ENCODE measurements around the gene TNN.

DNA sequence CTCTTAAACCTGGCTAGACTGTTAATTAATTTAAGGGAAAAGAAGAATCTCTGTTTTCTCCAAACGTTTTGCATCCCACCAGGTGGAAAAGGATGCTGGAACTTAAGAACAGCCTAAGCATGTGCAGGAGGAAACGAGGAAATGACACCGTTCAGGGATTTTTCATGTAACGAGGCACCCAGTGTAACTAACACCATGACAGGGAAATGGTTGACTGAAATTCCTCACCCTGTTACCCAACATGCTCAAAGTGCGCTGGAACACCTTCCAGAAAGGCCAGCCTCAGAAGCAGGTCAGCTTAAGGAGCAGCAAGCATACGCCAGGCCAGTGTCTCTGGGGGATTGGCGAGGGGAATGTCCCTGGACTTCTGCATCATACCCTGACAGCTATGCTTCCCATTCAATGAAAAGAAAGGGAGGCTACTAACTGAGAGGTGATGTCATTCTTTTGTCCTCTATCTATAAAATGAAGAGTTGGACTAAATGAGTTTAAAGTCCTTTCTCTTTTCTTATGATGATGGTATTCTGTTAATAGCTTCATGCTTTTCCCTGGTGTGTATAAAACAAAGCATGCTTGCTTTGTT, 21.6 kb downstream of the TNN start:
- TF ChIP-seq, protein P1, sequence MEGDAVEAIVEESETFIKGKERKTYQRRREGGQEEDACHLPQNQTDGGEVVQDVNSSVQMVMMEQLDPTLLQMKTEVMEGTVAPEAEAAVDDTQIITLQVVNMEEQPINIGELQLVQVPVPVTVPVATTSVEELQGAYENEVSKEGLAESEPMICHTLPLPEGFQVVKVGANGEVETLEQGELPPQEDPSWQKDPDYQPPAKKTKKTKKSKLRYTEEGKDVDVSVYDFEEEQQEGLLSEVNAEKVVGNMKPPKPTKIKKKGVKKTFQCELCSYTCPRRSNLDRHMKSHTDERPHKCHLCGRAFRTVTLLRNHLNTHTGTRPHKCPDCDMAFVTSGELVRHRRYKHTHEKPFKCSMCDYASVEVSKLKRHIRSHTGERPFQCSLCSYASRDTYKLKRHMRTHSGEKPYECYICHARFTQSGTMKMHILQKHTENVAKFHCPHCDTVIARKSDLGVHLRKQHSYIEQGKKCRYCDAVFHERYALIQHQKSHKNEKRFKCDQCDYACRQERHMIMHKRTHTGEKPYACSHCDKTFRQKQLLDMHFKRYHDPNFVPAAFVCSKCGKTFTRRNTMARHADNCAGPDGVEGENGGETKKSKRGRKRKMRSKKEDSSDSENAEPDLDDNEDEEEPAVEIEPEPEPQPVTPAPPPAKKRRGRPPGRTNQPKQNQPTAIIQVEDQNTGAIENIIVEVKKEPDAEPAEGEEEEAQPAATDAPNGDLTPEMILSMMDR (IDR thresholded peaks at IDR 0.05): no peak
- no peak for TF ChIP-seq POLR2A (IDR thresholded peaks at IDR 0.05)
